NCI-H446 (cell line): ENCODE measurements around the gene TNFRSF1A.
"Not testable (repeated sequence)": the region's sequence is repeated elsewhere in the genome, so short reads cannot be mapped to it uniquely, and the experiment has no call there.

Experiments
- DNase-seq, 2 experiments: peaks; one replicate each; lab custom pipeline; 2025; lab: John Stamatoyannopoulos, UW

TNFRSF1A gene

DNA sequence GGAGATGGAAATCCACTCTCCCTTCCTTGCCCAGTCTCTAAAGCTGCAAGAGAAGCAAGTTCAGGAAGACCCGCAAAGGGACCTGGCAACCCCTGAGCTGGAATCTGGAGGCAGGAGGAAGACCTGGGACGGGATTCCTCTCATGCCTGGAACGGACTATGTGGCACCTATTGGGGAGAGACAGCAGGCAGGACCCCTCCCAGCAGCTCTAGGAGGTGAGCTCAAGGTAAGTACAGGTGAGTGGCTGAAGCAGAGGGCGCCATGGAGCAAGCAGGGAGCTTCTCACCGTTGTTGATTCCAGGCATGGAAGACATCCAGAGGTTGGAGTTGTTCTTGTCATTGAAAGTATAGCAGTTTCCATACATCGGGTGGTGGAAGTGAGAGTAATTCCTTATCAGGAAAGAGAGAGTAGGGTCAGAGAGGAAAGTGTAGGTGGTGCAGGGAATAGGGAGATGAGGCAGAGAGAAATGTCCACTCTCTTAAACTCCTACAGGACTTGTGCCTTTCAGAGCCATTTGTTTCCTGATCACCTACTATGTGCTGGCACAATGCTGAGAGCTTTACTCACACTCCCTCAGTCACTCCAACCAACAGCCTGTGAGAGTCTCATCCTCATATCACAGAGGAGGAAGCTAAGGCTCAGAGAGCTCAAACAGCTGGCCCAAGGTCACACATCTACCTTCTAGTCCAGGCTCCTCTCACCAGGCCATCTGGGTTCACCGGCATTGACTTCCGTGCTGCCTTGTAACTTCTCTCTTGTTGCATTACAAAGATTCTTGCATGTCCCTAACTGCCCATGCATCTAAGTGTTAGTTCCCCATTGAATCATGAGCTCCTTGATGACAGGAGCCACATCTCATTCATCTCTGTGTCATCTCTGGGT, 13.9 kb upstream of the TNFRSF1A start:
- DNase-seq, result no peak

DNA sequence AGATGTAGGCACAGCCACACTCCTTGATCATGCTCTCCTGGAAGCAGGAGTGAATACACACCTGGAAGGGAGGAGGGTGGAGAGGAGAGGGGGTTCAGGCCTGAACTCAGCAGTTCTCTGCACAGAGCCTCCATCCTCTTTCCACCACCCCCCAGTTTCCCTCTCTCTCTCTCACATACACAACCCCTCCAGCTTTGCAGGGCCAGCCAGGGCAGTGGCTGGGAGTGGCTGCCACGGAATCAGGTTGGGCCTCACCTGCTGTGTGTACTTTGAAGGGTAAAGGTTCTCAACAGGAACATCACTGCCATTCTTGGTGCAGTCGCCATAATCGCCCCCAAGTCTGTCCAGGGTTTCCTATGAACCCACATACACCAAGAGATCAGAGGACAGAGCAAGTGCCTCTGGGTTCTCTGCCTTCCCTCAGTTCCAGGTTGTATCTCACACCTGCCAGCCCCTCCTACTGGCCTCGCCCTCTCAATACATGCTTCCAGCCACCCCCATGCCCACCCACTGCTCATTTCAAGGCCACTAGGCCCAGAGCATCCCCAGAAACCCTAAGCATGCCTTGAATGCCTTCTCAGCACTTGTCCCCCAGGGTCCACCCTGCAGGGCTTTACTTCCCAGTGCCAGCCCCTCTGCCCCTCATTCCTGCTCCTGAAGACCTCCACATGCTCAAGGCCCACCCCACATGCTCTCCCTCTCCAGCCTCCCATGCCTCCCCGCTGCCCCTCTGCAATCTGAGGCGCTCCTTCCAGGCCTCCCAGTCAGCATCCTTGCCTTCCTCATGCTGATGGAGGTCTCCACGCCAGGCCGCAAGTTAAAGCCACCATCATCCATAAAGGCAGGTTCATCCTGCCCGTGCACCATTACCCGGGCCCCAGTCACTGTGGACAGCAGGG, 12.9 kb upstream of the TNFRSF1A start:
- DNase-seq, result no peak

DNA sequence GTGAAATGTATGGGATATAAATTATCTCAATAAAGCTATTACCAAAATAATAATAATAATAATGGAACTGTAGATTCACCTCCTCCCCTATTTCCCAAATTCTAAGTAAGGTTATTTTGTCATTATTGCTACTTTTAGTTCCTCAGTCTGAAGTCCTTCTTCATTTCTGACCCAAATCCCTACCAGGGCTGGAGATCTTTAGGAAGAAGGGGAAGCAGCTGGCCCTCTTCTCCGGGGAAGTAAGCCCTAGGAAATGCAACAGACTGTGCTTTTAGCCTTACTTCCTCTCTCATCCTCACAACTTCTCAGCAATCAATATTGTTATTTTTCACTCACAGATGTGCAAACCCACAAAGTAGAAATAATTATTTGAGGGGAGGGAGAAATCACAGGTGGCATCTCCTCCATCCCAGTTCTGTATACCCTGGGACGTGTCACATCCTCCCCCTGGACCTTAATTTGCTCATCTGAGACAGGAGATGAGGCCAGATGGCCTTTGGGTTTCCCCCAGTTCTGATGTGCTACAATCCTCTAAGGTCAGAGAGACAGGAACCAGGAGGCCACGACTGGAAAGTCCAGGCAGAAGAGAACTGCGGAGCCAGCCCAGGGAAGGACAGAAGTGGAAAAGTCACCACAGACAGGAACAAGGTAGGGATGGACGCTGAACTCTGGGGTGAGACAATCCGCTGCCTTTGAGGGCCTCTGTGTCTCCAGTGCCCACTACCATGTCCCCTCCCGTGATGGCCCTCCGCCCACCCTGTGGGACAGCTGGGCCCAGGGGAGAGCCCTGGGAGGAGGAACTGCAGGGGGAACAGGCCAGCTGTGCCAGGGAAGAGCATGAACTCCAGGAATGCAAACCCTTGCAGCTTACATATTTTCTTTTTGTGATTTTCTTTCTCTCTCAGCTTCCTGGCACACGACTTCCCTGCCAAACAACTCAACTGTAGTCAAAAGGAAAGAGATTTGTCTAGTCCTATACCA, 10.6 kb upstream of the TNFRSF1A start:
- DNase-seq, result no peak

DNA sequence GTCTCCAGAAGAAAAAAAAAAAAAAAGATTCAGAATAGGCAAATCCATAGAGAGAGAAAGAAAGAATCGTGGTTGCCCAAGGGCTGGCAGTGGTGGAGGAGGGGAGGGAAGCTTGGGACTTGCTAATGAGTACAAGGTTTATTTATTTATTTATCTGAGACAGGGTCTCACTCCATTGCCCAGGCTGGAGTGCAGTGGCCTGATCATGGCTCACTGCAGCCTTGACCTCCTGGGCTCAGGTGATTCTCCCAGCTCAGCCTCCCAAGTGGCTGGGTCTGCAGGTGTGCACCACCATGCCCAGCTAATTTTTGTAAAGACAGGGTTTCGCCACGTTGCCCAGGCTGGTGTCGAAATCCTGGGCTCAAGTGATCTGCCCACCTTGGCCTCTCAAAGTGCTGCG, 9.7 kb upstream of the TNFRSF1A start:
- no peak for DNase-seq

DNA sequence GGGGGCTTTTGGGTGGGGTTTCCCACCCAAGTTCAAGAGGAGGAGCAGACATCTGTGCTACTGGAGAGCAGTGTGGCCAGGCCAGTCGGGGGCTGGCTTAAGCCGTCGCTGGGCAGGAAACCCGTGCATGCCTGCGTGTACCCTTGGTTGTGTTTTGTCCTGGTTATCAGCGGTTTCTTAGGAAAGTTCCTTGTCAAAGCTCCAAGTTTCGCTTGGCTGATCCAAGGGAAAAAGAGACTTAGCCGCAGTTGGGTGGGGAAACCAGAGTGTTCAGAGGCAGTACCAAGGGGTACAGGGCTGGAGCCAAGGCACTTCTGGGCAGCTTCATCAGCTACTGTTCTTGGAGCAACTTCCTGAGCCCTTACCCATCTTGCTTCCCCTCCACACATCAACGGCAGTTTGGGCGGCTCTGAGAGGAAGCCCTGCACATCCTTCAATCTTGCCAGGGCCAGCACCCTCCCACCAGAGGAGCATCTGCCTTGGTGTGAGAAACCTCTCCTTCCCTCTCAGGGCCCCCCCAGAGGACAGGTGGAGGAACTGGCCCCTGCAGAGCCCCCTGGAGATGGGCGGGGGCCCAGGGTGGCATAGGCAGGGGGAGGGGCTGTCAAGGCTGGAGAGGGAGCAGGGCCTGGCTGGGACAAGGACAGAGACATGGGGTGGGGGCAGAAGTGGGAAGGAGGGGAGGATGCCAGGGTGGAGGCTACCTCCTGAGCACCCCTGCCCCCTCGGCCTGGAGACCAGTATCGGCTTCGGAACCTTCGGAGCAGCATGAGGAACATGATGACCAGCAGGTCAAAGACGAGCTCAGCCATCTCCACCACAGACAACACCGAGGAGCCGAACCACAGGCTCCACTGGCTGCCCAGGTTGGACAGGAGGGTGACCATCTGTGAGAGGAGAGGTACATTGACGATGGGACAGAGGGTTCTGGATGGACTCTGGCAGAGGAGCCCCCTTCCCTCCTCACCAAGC, 5.8 kb upstream of the TNFRSF1A start:
- DNase-seq, result no peak

DNA sequence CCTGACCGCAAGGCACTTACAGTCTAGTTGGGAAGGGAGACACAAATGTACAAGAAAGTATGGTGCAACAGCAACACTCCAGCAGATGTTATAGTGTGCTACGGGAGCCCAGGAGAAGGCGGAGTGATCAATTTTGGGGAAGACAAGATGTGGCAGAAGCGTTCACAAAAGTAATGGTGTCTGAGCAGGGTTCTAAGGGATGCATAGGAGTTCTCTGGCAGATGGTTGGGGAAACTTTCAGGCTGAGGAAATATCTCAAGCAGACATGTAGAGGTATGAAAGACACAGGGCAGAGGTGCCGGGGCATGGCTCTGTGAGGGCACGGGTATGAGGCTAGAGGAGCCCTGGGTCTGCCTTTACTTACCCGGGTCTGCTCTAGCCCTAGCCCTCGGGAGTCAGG, 5.1 kb upstream of the TNFRSF1A start:
- DNase-seq, result no peak

DNA sequence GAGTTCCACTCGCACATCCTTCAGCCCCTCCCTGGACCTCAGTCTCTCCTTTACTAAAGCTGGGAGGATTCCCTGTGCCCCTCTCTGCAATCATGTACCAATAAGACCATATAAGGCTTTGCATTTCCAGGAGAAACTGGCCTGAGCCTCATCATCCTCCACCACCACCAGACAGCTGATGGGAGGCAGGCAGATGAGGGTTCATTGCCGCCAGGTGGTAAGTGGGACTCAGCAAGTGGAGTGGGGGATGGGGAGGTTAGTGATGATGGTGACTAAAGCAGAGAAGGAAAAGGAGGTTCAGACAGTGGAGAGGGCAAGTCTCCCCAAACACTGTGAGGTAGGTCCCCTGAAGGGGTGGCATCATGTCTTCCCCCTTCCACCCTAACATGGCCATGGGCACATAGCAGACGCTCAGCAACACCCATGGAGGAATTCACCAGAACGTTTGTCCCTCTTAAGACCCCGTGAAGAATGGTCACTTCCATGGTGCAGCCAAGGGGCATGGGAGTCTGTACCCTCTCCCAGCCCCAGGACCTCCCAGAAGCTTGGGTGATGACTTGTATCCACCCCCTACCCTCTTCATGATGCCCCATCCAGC, 4.5 kb upstream of the TNFRSF1A start:
- DNase-seq, result no peak

DNA sequence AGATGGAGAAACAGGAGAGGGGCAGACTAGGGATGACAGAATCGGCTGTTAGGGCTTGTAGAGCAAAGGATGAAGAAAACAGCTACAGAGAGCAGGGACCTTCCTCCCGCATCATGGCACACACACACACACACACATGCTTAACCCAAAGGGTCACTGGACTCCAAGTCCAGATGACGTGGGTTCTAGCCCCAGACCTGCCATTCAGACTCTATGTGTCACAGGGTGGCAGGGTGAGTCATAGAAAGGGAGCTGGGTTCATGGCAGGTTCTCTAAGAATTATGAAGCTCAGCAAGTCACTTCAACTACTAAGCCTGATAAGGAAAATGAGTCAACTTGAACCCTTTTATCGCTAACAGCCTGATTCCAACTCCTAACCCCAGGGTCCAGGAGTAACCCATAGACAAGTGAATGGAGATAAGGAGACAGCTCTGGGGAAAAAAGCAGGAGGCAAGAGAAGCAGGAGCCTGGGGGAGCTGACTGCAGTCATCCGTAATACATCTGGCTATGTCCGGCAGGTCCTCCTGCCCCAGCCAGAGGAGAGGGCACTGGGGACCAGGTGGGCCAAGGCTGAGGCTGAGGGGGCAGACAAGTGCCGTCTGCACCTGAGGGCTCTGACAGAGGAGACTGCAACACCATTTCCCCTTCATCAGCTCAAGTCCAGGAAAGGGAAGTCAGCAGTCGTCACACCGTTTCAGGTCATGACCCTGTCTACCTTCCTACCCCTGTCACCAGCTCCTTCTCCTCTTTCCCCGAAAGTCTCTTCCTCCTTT, 3.6 kb upstream of the TNFRSF1A start:
- DNase-seq, result no peak

DNA sequence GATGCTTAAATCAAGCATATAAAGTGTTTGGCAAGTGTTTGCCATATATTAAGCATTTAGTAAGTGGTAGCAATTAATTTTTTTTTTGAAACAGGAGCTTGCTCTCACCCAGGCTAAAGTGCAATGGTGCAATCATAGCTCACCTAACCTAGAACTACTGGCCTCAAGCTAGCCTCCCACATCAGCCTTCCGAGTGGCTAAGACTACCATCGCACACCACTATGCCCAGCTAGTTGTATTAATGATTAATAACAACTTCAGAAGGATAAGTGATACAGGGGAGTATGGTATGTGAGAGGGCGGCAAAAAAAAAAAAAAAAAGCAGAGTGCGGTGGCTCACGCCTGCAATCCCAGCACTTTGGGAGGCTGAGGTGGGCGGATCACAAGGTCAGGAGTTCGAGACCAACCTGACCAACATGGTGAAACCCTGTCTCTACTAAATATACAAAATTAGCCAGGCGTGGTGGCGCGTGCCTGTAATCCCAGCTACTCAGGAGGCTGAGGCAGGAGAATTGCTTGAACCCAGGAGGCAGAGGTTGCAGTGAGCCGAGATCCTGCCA, 2.3 kb upstream of the TNFRSF1A start:
- DNase-seq, result not testable (repeated sequence)

DNA sequence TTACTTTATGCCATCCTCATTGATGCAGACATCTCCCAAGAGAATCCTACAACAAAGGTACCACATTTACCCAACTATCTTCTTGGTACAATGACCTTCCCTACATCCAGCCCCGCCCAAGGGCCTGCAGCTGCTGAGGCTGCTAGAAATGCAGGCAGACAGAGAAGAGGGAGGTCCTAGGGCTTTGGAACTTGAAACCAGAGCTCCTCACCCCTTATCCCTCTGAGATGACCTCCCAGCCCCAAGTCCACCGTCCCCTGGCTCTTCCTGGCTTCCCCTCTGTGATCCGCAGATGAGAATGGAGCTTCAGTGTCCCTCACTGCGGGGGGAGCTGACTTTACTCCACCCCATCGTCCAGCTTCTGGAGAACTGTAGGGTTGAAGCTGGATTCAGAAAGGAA, 1.6 kb upstream of the TNFRSF1A start:
- DNase-seq, result no peak

DNA sequence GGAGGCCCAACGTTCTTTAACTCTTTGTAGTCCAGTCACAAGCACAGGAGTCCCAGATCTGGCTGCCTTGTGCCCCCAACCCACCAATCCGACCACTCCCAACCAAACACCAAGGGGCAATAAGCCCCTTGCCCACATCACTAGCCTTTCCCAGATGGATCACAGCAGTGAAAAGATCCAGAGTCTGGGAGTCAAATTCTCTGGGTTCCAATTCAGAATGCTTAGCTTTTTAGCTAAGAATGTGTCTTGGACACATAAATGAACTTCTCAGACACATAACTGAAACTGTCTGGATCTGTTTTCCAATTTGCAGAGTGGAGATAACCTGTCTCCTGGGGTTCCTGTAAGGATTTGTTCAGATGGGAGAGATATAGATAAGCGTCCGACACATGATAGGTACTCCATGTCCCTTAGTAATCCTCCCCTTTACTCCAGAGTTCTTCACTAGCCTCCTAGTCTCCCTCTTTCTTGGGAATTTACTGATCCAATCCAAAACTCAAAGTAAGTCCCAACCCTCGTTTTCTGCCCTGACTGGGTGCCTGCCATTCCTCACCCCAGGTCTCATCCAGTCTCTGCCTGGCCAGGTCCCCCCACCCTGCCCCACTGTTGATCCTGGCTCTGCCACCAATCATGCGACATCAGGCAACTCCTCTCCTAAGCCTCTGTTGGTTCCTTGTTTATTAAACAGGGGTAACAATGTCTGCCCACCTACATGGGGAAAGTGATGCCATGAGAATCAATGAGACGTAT, 439 bp upstream of the TNFRSF1A start:
- DNase-seq, result no peak

DNA sequence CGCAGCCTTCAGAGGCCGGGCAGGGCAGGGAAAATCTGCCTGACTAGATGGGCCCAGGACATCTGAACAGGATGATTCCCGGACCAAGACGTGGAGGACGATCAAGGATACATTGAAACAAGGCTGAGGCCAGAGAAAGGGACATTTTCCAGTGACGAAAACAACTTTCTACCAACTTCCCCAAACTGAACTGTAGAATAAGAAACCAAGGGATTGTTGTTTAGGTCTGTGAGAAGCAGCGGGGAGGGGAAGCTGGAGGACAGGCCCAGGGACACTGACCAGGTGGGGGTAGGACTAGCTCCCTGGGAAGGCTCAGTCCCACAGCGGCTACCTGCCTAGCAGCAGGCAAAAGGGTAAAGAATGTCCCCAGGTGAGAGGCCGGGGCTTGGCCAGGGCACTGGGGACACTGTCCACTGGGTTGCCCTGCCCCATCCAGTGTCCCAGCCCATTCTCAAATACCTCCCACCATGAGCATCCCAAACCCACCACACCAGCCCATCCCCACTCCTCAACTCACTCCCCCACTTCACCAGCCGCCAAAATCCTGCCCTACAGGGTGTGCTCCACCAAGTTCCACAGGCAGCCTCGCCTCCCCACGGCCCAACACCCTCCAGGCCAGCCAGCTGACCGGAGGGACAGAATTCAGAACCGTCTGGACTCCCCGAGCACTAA, 995 bp downstream of the TNFRSF1A start:
- DNase-seq, result no peak

DNA sequence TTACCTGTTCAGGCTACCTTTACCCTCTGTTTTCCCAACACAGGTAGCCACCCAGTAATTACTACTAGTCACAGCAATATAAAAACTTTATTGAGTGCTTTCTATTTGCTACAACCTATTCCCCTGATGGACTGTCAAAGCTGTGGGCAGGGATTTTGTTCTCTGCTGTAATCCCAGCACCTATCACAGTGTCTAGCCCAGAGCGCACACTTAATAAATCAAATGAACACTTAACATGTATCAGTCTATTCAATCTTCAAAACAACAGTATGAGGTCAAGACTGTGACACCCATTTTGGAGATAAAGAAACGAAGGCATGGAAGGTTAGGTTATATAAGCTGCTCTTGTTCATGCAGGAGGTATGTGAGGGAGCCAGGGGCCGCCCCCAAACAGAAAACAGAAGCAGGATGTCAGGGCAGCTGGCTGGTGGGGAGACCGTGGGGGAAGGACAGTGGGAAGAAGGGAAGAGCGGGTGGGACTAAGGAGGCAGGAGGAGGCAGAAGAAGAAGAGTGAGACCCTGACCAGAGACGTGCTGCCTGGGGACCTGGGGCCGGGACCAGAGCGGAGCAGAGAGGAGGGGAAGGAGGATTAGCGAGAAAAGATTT, 1.7 kb downstream of the TNFRSF1A start:
- DNase-seq, result no peak

DNA sequence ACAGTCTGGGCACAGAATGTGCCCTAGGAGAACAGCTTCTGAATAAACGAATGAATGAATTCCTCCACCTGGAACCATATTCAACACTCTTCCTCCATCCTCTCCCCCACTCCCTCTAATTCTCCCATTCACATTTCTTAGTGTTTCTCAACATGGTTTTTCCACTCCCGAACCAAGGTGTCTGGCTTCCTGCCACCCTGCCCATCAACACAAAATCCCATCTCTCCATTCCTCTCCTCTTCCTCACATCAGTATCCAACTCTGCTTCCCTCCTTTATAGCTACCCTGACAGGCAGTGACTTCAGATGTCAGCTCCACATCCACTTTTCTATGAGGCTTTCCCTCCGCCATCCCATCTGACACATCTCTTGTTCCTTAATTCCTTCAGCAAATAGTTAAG, 2.9 kb downstream of the TNFRSF1A start:
- DNase-seq, result no peak

DNA sequence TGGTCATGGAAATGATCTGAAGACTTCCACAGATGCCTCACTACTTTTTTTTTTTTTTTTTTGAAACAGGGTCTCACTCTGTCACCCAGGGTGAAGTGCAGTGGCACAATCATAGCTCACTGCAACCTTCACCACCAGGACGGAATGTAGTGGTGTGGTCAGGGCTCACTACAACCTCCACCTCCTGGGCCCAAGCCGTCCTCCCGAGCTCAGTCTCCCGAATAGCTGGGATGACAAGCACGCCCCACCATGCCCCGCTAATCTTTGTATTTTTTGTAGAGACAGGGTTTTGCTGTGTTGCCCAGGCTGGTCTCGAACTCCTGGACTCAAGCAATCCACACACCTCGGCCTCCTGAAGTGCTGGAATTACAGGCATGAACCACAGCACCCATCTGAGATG, 3.3 kb downstream of the TNFRSF1A start:
- DNase-seq, result not testable (repeated sequence)

DNA sequence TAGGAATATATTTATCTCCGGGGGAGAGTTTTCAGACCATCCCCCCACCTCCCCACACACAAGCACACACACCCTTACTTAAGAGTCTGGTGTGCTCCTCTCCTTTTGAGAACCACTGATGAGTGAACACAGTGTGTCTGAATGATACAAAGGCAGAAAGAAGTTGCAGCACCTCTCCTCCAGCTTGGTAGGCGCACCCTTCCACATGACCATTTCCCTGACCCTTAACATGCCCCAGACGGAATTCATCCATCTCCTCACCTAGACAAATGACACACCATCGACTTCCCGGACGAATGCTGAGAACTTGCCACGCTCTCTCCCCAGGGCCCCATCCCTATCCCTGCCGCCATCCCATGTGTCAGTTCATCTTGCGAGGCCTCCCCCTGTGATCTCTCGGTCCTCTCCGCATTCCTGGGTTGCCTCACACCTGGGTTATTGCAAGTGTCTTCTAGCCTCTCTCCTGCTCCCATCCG, 3.9 kb downstream of the TNFRSF1A start:
- no peak for DNase-seq
